Common myeloid progenitor, CD34-positive (primary cell): ENCODE measurements around the gene LRMDA.
A peak's percentile ranks its signal among the peaks of the same experiment; 100 is the strongest.

ENCODE experiments used
- CTCF ChIA-PET: fragments of 350-600 bp; sonication (Branson Sonifier 250); formaldehyde crosslinking; loops from one replicate; lab custom pipeline; 2021; ENCODE audit warnings: antibody characterized with exemption; lab: Charles Lee
- POLR2A ChIA-PET: fragments of 350-600 bp; sonication (Branson Sonifier 250); formaldehyde crosslinking; loops from one replicate; lab custom pipeline; 2021; ENCODE audit warnings: antibody characterized with exemption; lab: Charles Lee
- DNase-seq, 3 donors: peaks; one replicate each; pipeline versions ENCODE4 v3.0.0 to v3.0.0-alpha.2; 2013
- H3K27ac ChIP-seq, 2 experiments: 1 replicate in 1 of 2; 2 replicates in 1 of 2; pipeline ENCODE4 v1.7.0; 2013; ENCODE audit warnings: inconsistent platforms in 2 of 2, low read length in 2 of 2, mild to moderate bottlenecking in 2 of 2, low read depth in 1 of 2, moderate library complexity in 1 of 2; ENCODE audit not compliant: severe bottlenecking in 2 of 2, insufficient read depth in 1 of 2, poor library complexity in 1 of 2
- H3K27me3 ChIP-seq, 5 experiments: replicated peaks in 2 of 5; 1 replicate in 3 of 5; 2 replicates in 2 of 5; pipeline versions ENCODE4 v1.6.1 to v1.7.0; 2013; ENCODE audit warnings: low read length in 4 of 5, mild to moderate bottlenecking in 2 of 5, moderate library complexity in 2 of 5, inconsistent platforms in 1 of 5; ENCODE audit not compliant: insufficient read depth in 5 of 5, control insufficient read depth in 4 of 5
- H3K36me3 ChIP-seq, 4 experiments: 1 replicate in 2 of 4; 2 replicates in 2 of 4; pipeline versions ENCODE4 v1.6.1 to v1.7.0; 2013; ENCODE audit warnings: low read length in 3 of 4, control low read depth in 1 of 4, mild to moderate bottlenecking in 1 of 4; ENCODE audit not compliant: control insufficient read depth in 4 of 4, insufficient read depth in 4 of 4
- H3K4me1 ChIP-seq, 4 experiments: 1 replicate in 3 of 4; 2 replicates in 1 of 4; pipeline versions ENCODE4 v1.6.1 to v1.7.1; 2013; ENCODE audit warnings: low read length in 3 of 4, mild to moderate bottlenecking in 3 of 4, control low read depth in 1 of 4, inconsistent platforms in 1 of 4, moderate library complexity in 1 of 4; ENCODE audit not compliant: control insufficient read depth in 4 of 4, insufficient read depth in 4 of 4; ENCODE audit errors: control extremely low read depth in 1 of 4
- H3K4me3 ChIP-seq, 7 experiments: 1 replicate in 4 of 7; 2 replicates in 3 of 7; pipeline versions ENCODE4 v1.5.1 to v1.7.0; 2013; ENCODE audit warnings: mild to moderate bottlenecking in 7 of 7, low read length in 6 of 7, moderate library complexity in 6 of 7, inconsistent platforms in 2 of 7, low read depth in 2 of 7, control low read depth in 1 of 7; ENCODE audit not compliant: insufficient read depth in 4 of 7, control insufficient read depth in 1 of 7; ENCODE audit errors: extremely low read depth in 1 of 7
- H3K9me3 ChIP-seq, 5 experiments: 1 replicate in 4 of 5; 2 replicates in 1 of 5; pipeline versions ENCODE4 v1.6.1 to v1.7.1; 2013; ENCODE audit warnings: low read length in 4 of 5, mild to moderate bottlenecking in 2 of 5, inconsistent platforms in 1 of 5, low read depth in 1 of 5, moderate library complexity in 1 of 5; ENCODE audit not compliant: control insufficient read depth in 4 of 5, insufficient read depth in 2 of 5; ENCODE audit errors: control extremely low read depth in 1 of 5
- WGBS: methylation state at CpG from one replicate; pipeline ENCODE4 v1.1.5; 2013; ENCODE audit not compliant: insufficient coverage; 5-methylcytosine and 5-hydroxymethylcytosine counted together

The LRMDA gene

DNA sequence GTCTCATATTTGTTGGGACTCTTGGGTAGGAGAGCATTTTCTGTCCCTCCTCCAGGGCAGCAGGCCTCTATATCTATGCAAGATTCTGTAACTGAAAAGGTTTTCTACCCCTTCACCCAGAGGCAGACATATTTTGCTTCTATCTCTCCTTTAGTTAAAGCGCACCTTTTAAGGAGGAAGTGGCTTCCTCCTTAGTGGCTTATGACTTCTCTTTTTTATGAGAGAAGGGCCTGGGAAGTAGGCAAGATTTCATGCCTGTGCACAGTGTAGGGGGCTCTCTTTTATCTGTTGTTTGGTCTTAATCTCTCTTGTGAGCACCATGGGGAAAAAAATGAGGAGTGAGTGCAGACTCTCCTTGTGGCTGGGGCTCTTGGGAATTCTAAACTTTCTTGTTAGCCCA lies 122.1 kb downstream of the LRMDA start:
- peak in 2 of 3 donors; percentile 49 to 70 for DNase-seq
- WGBS = 0% methylated on average over 1 of the region's 1 CpG
- Histone ChIP-seq H3K9me3 (peaks cover 0 to 15% (median 5%) of the 10 kb centered on the region in 5 experiments), H3K27ac (no peak overlapping the region), H3K36me3 (no peaks in the 10 kb centered on the region), H3K4me3 (no peak overlapping the region), H3K4me1 (peaks cover 8 to 21% (median 15%) of the 10 kb centered on the region in 4 experiments), H3K27me3 (no peaks in the 10 kb centered on the region)
- CTCF ChIA-PET = no interaction called here
- POLR2A ChIA-PET = no interaction called here

DNA sequence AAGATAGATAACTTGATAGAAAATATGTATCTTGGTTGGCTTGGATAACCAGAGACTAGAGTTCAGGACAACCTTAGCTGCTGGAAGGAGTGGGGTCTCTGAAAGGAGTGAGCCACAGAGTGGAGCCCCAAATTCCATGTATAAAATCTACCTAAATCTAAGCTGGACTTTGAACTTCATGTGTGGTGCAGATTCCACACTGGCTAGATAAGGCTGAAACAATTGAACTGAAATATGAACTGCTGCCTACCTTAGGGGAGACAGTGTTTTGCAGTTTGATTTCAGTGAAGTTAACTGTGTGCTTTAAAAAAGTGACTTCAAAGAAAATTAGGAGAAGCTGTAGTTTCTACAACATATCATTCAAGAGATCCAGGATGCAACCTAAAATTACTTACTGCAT lies 123.9 kb downstream of the LRMDA start:
- ChIA-PET CTCF (interaction anchor here (0.7 to 1.2 kb wide), 2 partner anchors 11 to 85 kb away, joined by 3 read pairs; no protein-coding TSS in a partner anchor), POLR2A (interaction anchor here (0.7 kb wide), 1 partner anchor 94 kb away, joined by 3 read pairs; no protein-coding TSS in a partner anchor)
- no peaks in the 10 kb centered on the region for H3K27me3 ChIP-seq
- H3K9me3 ChIP-seq = peaks cover 0 to 15% (median 5%) of the 10 kb centered on the region in 5 experiments
- H3K36me3 ChIP-seq = no peaks in the 10 kb centered on the region
- peaks cover 5 to 16% (median 11%) of the 10 kb centered on the region in 4 experiments for H3K4me1 ChIP-seq
- no peak overlapping the region for H3K4me3 ChIP-seq
- no peak for DNase-seq
- H3K27ac ChIP-seq = no peak overlapping the region

DNA sequence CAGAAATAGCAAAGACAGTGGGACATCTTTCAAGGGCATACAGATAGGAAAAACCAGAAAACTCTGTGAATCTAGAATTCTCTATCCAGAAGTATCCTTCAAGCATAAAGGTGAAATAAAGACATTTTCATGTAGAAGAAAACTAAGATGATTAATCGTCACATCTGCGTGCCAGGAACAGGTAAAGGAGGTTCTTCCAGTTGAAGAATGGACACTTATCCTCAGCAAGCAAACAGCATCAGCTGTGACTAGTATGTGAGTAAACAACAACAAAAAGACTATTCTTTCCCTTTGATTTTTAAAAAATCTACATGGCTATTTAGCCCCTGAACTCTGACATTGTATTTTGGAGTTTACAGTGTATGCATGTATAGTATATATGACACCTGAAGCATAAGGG lies 124.9 kb downstream of the LRMDA start:
- no peak overlapping the region for H3K27ac ChIP-seq
- POLR2A ChIA-PET = no interaction called here
- H3K4me1 ChIP-seq = peaks cover 5 to 16% (median 11%) of the 10 kb centered on the region in 4 experiments
- no CpG with 5 or more reads among the region's 2 CpGs for WGBS
- no peak for DNase-seq
- peaks cover 0 to 15% (median 5%) of the 10 kb centered on the region in 5 experiments for H3K9me3 ChIP-seq
- no peaks in the 10 kb centered on the region for H3K36me3 ChIP-seq
- H3K4me3 ChIP-seq = no peak overlapping the region
- CTCF ChIA-PET = interaction anchor here (1.2 kb wide), 1 partner anchor 10 kb away, joined by 3 read pairs; no protein-coding TSS in a partner anchor
- no peaks in the 10 kb centered on the region for H3K27me3 ChIP-seq

DNA sequence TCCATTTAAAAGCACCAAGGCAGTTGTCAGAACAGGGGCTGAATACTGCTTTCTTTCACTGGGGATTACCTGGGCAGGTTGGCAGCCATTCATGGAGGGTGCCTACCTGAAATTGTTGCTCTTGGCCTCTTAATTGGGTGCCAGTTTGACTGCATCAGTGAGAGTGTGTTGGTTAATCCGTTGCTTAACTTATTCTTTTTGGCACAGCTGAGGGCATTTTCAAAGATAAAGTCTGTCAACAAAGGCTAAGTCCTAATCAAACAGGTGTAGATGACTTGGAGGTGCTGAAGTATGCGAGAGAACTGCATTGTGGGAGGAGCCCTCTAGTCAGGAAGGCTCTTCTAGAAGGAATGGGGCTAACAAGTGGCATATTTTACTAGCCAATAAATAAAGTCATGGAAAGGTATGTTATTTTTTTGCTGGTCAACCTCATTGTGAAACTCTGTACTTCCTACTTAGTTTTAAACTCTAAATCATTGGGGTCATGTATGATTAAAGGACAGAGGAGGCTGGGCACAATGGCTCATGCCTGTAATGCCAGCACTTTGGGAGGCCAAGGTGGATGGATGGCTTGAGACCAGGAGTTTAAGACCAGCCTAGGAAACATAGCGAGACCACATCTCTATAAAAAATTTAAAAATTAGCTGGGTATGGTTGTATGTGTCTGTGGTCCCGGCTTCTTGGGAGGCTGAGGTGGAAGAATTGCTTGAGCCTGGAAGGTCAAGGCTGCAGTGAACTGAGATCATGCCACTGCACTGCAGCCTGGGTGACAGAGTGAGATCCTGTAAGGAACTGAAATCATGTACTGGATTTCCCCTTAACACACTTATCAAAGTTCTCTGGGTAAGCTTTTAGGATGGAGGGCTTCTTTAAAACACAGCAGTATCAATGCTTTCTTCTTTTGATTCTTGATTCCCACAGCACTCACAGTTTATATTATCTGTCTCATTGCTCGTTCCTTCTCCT lies 134.1 kb downstream of the LRMDA start:
- 92% methylated on average over 3 of the region's 5 CpGs for WGBS
- Histone ChIP-seq H3K36me3 (peaks cover 0 to 3% (median under 1%) of the 10 kb centered on the region in 4 experiments), H3K9me3 (peaks cover 0 to 16% (median 6%) of the 10 kb centered on the region in 5 experiments), H3K4me3 (no peak overlapping the region), H3K27me3 (no peaks in the 10 kb centered on the region), H3K4me1 (no peaks in the 10 kb centered on the region), H3K27ac (no peak overlapping the region)
- POLR2A ChIA-PET = no interaction called here
- DNase-seq = no peak
- CTCF ChIA-PET = interaction anchor here (0.8 to 1.4 kb wide), 2 partner anchors 8 to 10 kb away, joined by 3 to 4 read pairs; no protein-coding TSS in a partner anchor

DNA sequence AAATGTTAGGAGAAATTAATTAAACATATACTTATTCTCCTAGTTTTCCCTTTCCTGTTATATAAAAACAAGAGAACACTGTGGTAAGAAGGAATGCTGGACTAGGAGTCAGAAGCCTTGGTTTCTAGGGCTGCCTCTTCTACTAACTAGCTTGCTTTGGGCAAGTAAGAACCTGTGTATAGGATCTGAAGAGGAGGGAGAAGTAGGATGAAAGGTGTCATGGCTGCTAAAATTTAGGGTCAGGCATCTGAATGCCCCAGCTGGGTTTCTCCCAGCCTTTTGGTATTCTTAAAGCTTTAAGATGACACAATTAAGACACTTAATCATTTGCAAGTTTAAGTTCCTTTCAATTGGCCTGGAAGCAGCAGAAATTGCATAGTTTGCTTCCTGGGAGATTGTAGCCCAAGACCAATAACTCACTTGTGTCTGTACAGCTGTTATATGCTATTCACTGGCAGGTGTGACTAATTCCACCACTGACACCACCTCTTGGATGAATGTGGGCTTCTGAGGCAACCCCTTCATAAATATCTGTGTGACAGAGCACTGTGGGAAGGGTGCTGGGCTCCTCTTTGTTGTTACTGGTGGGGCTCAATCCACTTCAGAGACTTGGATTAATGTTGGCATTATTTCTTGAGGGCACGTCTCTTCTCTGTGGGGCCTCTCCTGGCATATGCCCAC lies 137.2 kb downstream of the LRMDA start:
- peaks cover 2 to 39% (median 12%) of the 10 kb centered on the region in 5 experiments for H3K9me3 ChIP-seq
- H3K27me3 ChIP-seq = no peaks in the 10 kb centered on the region
- ChIA-PET CTCF (interaction anchor here (1.0 kb wide), 1 partner anchor 28 kb away, joined by 3 read pairs; no protein-coding TSS in a partner anchor), POLR2A (no interaction called here)
- H3K4me1 ChIP-seq = no peaks in the 10 kb centered on the region
- peaks cover 2 to 4% (median 2%) of the 10 kb centered on the region in 4 experiments for H3K36me3 ChIP-seq
- no peak overlapping the region for H3K4me3 ChIP-seq
- DNase-seq = no peak
- WGBS = no CpG with 5 or more reads among the region's 1 CpG
- H3K27ac ChIP-seq = no peak overlapping the region

DNA sequence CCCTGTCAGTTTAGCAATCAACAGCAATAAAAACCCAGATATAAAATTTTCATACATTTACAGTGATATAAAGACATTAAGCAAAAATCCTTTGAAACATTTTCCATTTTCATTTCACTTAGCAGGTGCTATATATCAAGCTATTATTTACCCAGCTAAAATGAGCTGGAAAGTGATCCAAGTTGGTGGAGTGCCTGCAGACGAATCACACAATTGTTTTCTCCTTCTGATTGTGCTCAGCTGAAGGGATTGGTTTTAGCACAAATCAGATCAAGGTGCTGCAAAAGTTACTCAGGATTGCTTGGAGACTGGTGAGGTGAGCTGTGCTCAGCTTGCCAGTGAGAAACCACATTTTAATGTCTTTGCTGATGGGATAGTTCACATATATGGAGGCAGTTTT lies 138.1 kb downstream of the LRMDA start:
- WGBS = 100% methylated on average over 1 of the region's 1 CpG
- Histone ChIP-seq H3K36me3 (peaks cover 2 to 4% (median 2%) of the 10 kb centered on the region in 4 experiments), H3K4me3 (no peak overlapping the region), H3K4me1 (no peaks in the 10 kb centered on the region), H3K9me3 (peaks cover 5 to 45% (median 16%) of the 10 kb centered on the region in 5 experiments), H3K27ac (no peak overlapping the region), H3K27me3 (no peaks in the 10 kb centered on the region)
- ChIA-PET CTCF (no interaction called here), POLR2A (no interaction called here)
- no peak for DNase-seq
